CD4-positive, alpha-beta T cell treated with Interleukin-4 for 4 hours (primary cell): ENCODE data around the gene TLCD3B.

Experiments used
- DNase-seq: peaks from one replicate; pipeline ENCODE4 v3.0.0-alpha.2; 2020

The TLCD3B gene

DNA sequence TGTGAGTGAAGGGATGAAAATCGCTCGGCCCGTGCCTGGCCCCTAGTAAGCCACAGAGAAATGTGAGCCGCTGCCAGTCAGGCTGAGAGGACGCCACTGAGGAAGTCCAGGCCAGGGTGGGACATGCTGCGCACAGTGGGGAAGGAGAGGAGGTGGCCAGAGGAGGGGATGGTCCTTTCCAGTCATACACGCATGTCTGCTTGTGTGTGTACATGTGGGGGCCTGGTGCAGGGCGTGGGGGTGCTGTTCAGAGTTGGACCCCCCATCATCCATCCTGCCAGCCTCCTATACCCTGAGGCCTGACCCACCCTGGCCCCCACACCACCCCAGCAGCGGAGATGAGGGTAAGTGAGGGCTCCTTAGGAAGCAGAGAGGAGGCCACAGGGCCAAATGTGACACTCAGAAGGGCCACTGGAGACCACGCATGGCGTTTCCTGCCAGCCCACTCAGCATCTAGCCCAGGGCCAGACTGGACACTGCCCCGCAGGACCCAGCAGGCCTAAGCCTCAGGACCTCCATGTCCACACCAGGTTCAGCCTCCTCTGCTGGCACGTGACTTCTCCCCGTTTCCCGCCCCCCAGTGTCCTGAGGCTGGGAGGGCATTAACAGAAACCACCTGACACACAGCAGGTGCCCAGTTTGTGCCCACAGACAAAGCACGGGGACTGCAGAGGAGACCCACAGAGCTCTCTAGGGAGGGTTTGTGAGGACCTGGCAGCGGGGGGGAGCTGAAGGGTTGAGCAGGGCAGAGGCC is 27.2 kb downstream of the TLCD3B start:
- DNase-seq, result no peak

DNA sequence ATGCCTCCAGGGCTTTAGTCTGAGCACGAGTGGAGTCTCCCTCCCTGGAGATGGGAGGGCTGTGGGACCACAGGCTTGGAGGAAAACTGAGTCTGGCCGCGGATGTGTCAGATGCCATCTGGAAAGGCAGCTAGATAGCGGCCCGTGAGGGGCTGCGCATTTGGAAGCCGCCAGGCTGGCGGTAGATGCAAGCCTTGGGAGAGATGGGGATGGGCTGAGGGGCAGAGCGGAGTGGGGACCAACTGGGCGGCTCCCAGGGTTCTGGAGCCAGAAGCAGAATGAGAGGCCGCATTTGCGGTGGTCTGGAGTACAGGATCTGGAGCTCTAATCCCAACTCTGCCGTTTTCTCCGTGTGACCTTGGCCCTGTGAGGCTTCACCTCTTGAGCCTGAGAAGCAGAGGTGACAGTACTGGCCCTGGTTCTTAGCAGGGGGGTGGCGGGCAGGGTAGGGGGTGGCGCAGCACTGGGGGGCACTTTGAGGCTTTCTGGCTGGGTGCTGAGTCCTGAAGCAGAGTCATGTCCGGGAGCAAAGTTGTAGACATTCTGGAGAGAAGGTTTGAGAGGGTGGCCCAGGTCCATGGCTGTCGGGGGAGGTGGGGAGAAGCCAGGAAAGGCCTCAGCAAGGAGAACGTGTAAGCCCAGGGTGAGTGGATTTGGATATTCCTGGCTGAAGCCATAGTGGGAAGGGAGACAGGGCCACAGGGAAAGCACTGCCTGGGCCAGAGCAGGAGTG is 28.3 kb downstream of the TLCD3B start:
- no peak for DNase-seq

DNA sequence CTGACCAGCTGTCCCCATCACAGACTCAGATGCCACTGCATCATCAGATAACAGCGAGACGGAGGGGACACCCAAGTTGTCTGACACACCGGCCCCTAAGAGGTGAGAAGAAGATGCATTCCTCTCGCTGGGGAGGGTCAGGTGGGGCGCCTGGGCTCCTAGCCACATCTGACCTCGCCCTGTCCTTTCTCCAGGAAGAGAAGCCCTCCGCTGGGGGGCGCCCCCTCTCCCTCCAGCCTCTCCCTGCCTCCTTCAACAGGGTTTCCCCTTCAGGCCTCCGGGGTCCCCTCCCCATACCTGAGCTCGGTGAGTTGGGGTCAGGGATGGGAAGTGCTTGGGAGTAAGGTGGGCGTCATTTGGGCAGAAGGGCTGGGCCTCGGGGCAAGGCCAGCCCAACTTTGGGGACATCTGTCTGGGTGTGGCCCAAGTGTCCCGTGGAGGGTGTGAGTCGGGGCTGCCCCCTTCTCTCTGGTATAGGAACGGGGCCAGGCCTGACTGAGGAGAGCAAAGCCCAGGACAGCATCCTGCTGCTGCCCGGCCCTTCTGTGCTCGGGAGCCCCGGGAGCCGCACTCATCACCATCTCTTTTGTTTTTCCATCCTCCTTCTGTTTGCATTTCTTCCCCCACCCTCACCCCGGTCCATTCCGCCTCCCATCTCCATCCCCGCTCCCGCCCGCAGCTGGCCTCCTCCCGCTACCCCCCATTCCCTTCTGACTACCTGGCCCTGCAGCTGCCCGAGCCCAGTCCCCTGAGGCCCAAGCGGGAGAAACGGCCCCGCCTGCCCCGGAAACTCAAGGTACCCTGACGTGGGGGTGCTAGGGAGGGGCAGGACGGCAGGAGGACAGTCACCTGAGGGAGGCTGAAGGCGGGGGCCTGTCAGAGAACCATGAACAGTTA is 30.1 kb downstream of the TLCD3B start:
- no peak for DNase-seq

GRCh38 chr16:29999605-30000004 is 31.5 kb downstream of the TLCD3B start:
- no peak for DNase-seq

DNA sequence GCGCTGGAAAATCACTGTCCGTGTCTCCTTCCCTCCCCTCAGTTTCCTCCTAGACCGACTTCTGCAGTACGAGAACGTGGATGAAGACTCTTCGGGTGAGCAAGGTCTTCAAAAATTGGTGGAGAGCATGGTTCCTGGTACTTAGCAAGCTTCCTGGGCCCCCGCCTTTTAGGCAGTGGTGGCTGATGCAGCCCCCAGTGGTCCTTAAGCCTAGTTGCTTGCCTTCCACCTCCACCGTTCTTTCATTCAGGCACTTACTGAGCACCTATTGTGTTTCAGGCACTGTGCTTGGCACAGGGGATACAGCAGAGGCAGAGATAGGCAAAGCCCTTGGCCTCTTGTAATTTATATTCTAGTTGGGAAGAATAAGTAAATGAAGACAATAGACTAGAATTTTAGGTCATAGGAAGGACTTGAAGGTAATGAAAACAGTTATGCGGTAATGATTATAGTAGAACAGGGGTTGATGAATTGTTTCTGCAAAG is 34.3 kb downstream of the TLCD3B start:
- DNase-seq, result no peak

GRCh38 chr16:29995911-29996765 is 34.9 kb downstream of the TLCD3B start, which contains the start of gene INO80E:
Gene INO80E, plus strand, starts transcription at chr16:29996241. Its CDS starts 70 bp downstream, at chr16:29996311.
- peak; percentile 97 for DNase-seq

DNA sequence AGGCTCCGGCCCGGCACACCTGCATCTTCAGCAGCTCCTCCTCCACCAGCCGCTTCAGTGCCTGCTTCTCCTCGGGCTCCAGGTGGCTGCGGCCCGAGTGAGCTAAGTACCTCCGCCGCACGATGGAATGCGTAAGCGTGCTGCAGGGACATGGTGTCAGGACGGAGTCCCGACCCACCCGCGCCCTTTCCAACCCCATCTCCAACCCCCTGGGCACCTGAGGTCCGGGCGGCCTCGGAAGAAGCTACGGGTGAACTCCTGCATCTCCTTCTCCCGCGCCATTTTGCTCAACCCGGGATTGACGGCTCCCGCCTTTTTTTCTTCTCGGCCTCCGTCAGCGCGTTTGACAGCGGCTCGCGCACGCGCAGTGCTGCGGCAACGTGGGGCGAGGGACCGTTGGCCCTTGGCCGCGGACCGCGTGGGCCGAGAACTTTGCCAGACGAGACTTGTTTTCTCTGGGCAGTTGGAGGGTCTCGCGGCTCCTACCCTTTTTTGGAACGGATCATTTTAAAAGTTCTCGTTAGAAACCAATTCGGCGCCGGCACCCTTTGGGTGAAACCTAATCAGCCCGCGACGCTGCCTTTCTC is 35.7 kb downstream of the TLCD3B start, which contains the start of gene HIRIP3:
Gene HIRIP3, minus strand, starts transcription at position 294 of the 587 bp plus-strand sequence. Its CDS starts 12 bp downstream, at position 282.
- peak; percentile 83 for DNase-seq

DNA sequence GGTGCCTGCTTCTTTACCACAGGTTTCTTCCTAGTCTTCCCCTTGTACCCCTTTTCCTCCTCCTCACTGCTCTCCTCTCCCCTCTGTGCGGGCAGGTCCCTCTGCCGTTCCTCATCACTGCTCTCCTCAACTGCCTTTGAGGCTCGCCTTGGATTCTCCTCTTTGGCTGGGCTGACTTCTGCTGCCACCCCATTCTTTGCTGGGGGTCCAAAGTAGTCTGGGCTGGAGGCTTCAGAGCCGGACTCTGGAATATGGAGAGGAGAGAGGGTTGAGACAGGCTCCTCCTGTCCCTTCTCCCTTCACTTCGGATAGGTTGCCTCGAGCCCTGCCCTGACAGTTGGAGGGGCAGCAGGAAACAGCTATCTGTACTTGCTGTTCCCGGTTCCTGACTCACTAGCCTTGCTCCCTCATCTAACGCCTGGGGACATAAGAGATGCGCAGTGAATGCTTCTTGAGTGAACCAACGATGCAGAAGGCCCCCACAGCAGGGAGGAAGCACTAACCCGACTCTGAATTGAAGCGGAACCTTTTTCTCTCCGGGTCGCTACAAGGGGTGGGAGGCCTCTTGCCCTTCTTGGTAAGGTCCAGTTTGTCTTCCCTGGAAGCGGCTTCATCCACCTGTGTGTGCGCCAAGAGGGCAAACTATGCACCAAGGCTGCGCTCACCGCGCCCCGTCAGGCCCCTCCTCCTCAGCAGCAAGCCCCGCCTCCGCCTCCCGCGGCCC is 36.3 kb downstream of the TLCD3B start:
- no peak for DNase-seq

GRCh38 chr16:29993903-29994599 is 37.0 kb downstream of the TLCD3B start:
- no peak for DNase-seq

DNA sequence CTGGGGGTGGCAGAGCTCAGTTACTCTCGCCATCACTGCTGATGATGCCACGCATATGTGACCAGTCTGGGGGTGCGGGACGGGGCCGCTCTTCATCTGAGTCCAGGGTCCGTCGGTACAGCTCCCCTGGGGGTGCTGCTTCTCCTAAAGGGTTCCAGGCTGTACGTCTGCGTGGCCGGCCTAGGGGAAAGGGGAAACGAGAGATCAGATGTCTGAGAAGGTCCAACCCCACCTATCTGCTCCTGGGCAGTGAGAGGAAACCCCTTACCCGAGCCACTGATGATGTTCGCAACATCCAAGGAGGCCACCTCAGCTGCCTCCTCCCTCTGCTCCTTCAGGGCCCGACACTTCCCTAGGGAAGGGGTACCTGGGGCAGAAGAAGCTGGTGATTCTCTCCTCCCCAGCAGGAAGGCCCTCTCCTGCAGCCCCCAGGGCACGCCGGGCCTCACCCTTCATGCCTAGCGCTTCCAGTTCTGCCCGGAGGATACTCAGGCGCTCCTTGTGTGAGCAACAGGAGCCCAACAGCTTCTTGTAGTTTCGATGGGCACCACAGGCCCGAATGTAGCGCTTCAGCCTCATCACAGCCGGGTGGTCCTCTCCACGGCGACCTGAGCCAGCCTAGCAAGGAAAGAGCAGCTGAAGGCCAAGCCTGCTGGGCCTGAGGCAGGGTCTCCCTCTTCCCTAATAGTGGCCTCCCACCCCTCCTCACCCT is 37.7 kb downstream of the TLCD3B start:
- DNase-seq, result no peak

DNA sequence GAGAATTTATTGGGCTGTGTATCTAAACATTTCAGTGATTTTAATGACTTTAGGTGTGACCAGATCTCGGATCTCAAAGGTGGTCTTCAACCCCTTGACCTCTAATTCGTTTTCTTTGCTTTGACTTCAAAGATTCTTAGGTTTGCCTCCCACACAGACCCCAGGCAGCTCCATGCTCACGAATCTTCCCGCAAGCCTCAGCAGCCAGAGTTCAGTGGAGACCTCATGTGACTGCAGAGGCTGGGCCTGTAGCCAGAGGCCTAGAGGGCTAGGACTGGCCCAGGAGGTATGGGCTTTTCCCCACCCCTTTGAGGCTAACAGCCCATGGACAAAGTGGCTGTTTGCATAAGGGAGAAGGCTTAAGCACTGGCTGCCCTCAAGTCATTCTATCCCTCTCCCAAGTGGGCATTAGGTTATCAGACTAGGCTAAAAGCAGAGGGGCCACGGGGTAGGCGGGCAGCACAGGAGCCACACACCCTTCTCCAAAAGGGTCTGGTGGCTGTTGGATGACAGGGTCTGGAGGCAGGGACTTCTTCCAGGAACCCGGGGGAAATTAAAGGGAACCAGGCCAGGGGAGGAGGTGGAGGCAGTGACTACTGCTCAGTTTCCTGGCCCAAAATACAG is 38.6 kb downstream of the TLCD3B start:
- DNase-seq, result no peak

DNA sequence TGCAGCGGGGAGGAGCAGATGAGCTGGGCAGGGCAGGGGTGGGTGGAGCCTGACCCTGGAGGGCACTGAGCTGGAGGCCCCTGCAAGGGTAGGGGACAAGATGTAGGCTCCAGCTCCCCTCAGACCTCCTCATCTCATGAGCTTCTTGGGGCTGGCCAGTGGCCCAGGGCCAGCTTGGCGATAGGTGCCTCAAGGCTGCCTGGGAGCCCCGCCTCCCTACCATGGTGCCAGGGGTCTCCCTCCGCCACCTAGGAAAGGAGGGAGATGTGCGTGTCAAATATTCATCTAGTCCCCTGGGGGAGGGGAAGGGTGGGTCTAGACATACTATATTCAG is 39.5 kb downstream of the TLCD3B start:
- no peak for DNase-seq

DNA sequence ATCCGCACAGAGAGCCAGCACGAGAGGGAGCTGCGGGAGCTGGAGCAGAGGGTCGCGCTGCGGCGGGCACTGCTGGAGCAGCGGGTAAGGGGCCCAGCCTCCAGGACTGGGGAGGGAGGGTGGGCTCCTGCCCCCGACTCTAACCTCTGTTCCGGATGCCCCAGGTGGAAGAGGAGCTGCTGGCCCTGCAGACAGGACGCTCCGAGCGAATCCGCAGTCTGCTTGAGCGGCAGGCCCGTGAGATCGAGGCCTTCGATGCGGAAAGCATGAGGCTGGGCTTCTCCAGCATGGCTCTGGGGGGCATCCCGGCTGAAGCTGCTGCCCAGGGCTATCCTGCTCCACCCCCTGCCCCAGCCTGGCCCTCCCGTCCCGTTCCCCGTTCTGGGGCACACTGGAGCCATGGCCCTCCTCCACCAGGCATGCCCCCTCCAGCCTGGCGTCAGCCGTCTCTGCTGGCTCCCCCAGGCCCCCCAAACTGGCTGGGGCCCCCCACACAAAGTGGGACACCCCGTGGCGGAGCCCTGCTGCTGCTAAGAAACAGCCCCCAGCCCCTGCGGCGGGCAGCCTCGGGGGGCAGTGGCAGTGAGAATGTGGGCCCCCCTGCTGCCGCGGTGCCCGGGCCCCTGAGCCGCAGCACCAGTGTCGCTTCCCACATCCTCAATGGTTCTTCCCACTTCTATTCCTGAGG is 40.0 kb downstream of the TLCD3B start:
- no peak for DNase-seq

- DNase-seq, result no peak
Observed at GRCh38 chr16:29990034-29990433, 41.0 kb downstream of the TLCD3B start.

- DNase-seq, result no peak
Observed at GRCh38 chr16:29989111-29989858, 41.8 kb downstream of the TLCD3B start.

DNA sequence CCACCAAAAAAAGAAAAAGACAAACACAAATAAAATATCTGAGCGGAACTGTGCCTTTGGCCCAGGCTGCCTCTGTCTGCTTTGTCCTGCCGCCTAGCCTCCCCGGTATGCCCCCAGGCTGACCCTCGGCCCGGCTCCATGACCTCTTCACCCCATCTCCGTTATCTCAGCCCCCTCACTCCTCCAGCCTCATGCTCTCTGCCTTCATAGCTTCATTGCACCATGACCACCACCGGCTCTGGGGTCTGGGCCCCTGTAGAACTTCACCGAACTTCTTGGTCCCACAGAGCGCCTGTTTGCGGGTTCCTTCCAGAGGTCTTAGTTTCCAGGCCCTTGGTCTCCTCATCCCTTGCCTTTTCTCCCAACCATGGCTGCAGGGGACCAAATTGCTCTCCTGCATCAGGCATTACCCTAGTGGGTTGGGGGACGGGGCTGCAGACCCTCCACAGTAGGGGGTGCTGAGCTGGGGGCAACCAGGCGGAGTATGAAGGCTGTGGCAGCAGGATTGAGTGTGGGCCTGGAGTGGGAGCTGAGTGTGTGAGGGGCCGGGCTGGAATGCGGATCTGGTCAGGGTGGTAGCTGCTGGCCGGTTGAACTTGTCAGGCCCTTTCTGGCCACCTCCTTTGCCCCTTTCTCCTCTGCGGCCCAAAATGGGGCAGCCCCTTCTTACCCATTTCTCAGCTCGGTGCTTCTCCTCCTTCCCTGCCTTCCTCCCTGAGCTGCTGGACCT is 42.6 kb downstream of the TLCD3B start:
- no peak for DNase-seq
